ENCODE results near the gene UBE2E2. TPM values are rescaled to one million over a fixed set of nuclear protein-coding genes. Genes with fewer than 3 reads are reported as not detected.

Gene UBE2E2
- total RNA-seq, 1 donor from 2014 or later, result 61.3 TPM

GRCh38 chr3:23481011-23481615 lies 278.0 kb downstream of the UBE2E2 start:
- no peaks in the 10 kb centered on the region for H3K27me3 ChIP-seq (ENCODE audit: control insufficient read depth, insufficient read depth, low read length)

GRCh38 chr3:23481616-23482278 lies 278.6 kb downstream of the UBE2E2 start:
- FAIRE-seq, result no peak
- DNase-seq (ENCODE audit: low read depth), result no peak
- no peak overlapping the region for H3K4me3 ChIP-seq (ENCODE audit: low read depth, low read length)
- no peaks in the 10 kb centered on the region for H3K27me3 ChIP-seq (ENCODE audit: control insufficient read depth, insufficient read depth, low read length)
- no peak for TF ChIP-seq CTCF (IDR thresholded peaks at IDR 0.05; ENCODE audit: insufficient read depth, low read length, severe bottlenecking)
- H3K36me3 ChIP-seq (ENCODE audit: control insufficient read depth, insufficient read depth, low read length), result no peaks in the 10 kb centered on the region

More at GRCh38 chr3:23481011-23481615, 278.0 kb downstream of the UBE2E2 start:
- TF ChIP-seq CTCF (IDR thresholded peaks at IDR 0.05; ENCODE audit: insufficient read depth, low read length, severe bottlenecking), result no peak
- no peaks in the 10 kb centered on the region for H3K36me3 ChIP-seq (ENCODE audit: control insufficient read depth, insufficient read depth, low read length)
- no peak for FAIRE-seq
- no peak for DNase-seq (ENCODE audit: low read depth)
- no peak overlapping the region for H3K4me3 ChIP-seq (ENCODE audit: low read depth, low read length)

- H3K36me3 ChIP-seq (ENCODE audit: control insufficient read depth, insufficient read depth, low read length), result no peaks in the 10 kb centered on the region
- FAIRE-seq (no peak), DNase-seq (ENCODE audit: low read depth) (no peak)
- TF ChIP-seq CTCF (IDR thresholded peaks at IDR 0.05; ENCODE audit: insufficient read depth, low read length, severe bottlenecking), result no peak
- no peaks in the 10 kb centered on the region for H3K27me3 ChIP-seq (ENCODE audit: control insufficient read depth, insufficient read depth, low read length)
- H3K4me3 ChIP-seq (ENCODE audit: low read depth, low read length), result no peak overlapping the region
Measured at GRCh38 chr3:23484386-23484785, 281.3 kb downstream of the UBE2E2 start.

GRCh38 chr3:23485922-23486321 lies 282.8 kb downstream of the UBE2E2 start:
- H3K27me3 ChIP-seq (ENCODE audit: control insufficient read depth, insufficient read depth, low read length), result no peaks in the 10 kb centered on the region
- no peak for DNase-seq (ENCODE audit: low read depth)
- FAIRE-seq, result no peak
- H3K36me3 ChIP-seq (ENCODE audit: control insufficient read depth, insufficient read depth, low read length), result no peaks in the 10 kb centered on the region
- TF ChIP-seq CTCF (IDR thresholded peaks at IDR 0.05; ENCODE audit: insufficient read depth, low read length, severe bottlenecking), result no peak
- H3K4me3 ChIP-seq (ENCODE audit: low read depth, low read length), result no peak overlapping the region

GRCh38 chr3:23487015-23487414 lies 283.9 kb downstream of the UBE2E2 start:
- DNase-seq (ENCODE audit: low read depth) (no peak), FAIRE-seq (no peak)
- H3K4me3 ChIP-seq (ENCODE audit: low read depth, low read length), result no peak overlapping the region
- no peaks in the 10 kb centered on the region for H3K36me3 ChIP-seq (ENCODE audit: control insufficient read depth, insufficient read depth, low read length)
- H3K27me3 ChIP-seq (ENCODE audit: control insufficient read depth, insufficient read depth, low read length), result no peaks in the 10 kb centered on the region
- TF ChIP-seq CTCF (IDR thresholded peaks at IDR 0.05; ENCODE audit: insufficient read depth, low read length, severe bottlenecking), result no peak
